K562 (cell line): ENCODE results near the gene TECPR1. TPM values are rescaled to one million over a fixed set of nuclear protein-coding genes. Genes with fewer than 3 reads are reported as not detected.

Experiments
- ATAC-seq: fragments of 200-7000 bp; cut with Tn5 transposase; 3 replicates; pipeline ENCODE4 v1.9.1; 2020; ENCODE audit warnings: moderate library complexity
- BruUV-seq: library from RNA; stranded (reverse); fragments of 400-500 nt; replicated peaks from 2 replicates; lab custom pipeline; 2021; lab: Mats Ljungman, UMichigan
- CTCF ChIA-PET: fragments of 300-600 bp; formaldehyde crosslinking; extraction: SDS; loops from one replicate; lab custom pipeline; 2021; ENCODE audit warnings: low intra/inter-chr PET ratio; lab: Yijun Ruan, JAX
- POLR2A ChIA-PET: fragments of 300-600, 350-650 bp; sonication (Branson Sonifier 250); formaldehyde crosslinking; extraction: SDS; loops from one replicate; lab custom pipeline; 2021; ENCODE audit warnings: antibody characterized with exemption, inconsistent platforms; lab: Yijun Ruan, JAX
- DNase-seq, 4 experiments: peaks; one replicate each; pipeline versions ENCODE4 v3.0.0 to v3.0.0-alpha.2; 2011 to 2018; ENCODE audit warnings: low spot score in 3 of 4, mixed read lengths in 3 of 4; ENCODE audit errors: extremely low read depth in 1 of 4
- FAIRE-seq: peaks from 2 replicates; lab custom pipeline; 2011; peaks lifted over from hg19 to GRCh38; lab: Jason Lieb, UNC
- H2AFZ ChIP-seq: 2 replicates; pipeline ENCODE4 v1.6.0; 2011; ENCODE audit warnings: low read depth, low read length, control low read depth, inconsistent platforms
- H3K27ac ChIP-seq: fragments of 200-600 bp; 3 replicates; pipeline ENCODE4 v1.8.0; 2011; ENCODE audit warnings: low read depth, mild to moderate bottlenecking, control low read depth, inconsistent platforms, low read length, moderate library complexity, mixed read lengths; ENCODE audit errors: extremely low read depth
- H3K27me3 ChIP-seq, 2 experiments: fragments of 300-600 bp in 1 of 2; 2 replicates in 1 of 2; 3 replicates in 1 of 2; pipeline versions ENCODE4 v1.6.0 to v1.8.0; 2011; ENCODE audit warnings: inconsistent platforms in 2 of 2, low read length in 2 of 2, mild to moderate bottlenecking in 1 of 2, mixed read lengths in 1 of 2, moderate library complexity in 1 of 2; ENCODE audit not compliant: control insufficient read depth in 2 of 2, insufficient read depth in 2 of 2
- H3K36me3 ChIP-seq: fragments of 300-600 bp; 3 replicates; pipeline ENCODE4 v1.8.0; 2011; ENCODE audit warnings: mild to moderate bottlenecking, low read length, inconsistent platforms; ENCODE audit not compliant: control insufficient read depth, insufficient read depth
- H3K4me1 ChIP-seq, 2 experiments: fragments of 200-600 bp in 1 of 2; replicated peaks in 1 of 2; 2 replicates in 1 of 2; 3 replicates in 1 of 2; pipeline versions ENCODE4 v1.5.1 to v1.8.0; 2011; ENCODE audit warnings: inconsistent platforms in 2 of 2, low read length in 2 of 2, mild to moderate bottlenecking in 1 of 2, mixed read lengths in 1 of 2, moderate library complexity in 1 of 2; ENCODE audit not compliant: control insufficient read depth in 2 of 2, insufficient read depth in 2 of 2
- H3K4me2 ChIP-seq: 2 replicates; pipeline ENCODE4 v1.6.1; 2011; ENCODE audit warnings: low read length, control low read depth, inconsistent platforms, mixed read lengths; ENCODE audit not compliant: insufficient read depth
- H3K4me3 ChIP-seq: fragments of 200-600 bp; sonication (generic), shearing (Covaris generic); 2 replicates; pipeline ENCODE4 v1.5.1; 2016; ENCODE audit warnings: control low read depth, inconsistent platforms
- H3K79me2 ChIP-seq: fragments of 200-600 bp; 3 replicates; pipeline ENCODE4 v1.8.0; 2011; ENCODE audit warnings: low read length, inconsistent platforms; ENCODE audit not compliant: control insufficient read depth, insufficient read depth
- H3K9ac ChIP-seq, 2 experiments: 2 replicates each; pipeline versions ENCODE4 v1.6.0 to v1.6.1; 2011; ENCODE audit warnings: low read depth in 2 of 2, low read length in 2 of 2, control low read depth in 1 of 2, inconsistent platforms in 1 of 2, mild to moderate bottlenecking in 1 of 2, mixed read lengths in 1 of 2; ENCODE audit not compliant: insufficient read depth in 1 of 2
- H3K9me1 ChIP-seq: one replicate; pipeline ENCODE4 v1.6.0; 2011; ENCODE audit warnings: inconsistent platforms, mild to moderate bottlenecking, low read length, moderate library complexity; ENCODE audit not compliant: control insufficient read depth, insufficient read depth
- H3K9me3 ChIP-seq: replicated peaks from 2 replicates; pipeline ENCODE4 v1.5.1; 2011; ENCODE audit warnings: low read depth, low read length, inconsistent platforms; ENCODE audit not compliant: control insufficient read depth, insufficient read depth
- H4K20me1 ChIP-seq: replicated peaks from 2 replicates; pipeline ENCODE4 v1.6.1; 2011; ENCODE audit warnings: low read length, inconsistent platforms, mixed read lengths; ENCODE audit not compliant: control insufficient read depth, insufficient read depth
- ARID2 ChIP-seq: fragments of 450-650 bp; IDR thresholded peaks from 2 replicates; pipeline ENCODE4 v1.6.1; 2017; ENCODE audit warnings: antibody characterized with exemption, mild to moderate bottlenecking
- COPS2 ChIP-seq: fragments of 450-650 bp; conservative IDR thresholded peaks from 2 replicates; pipeline ENCODE4 v1.6.1; 2016; ENCODE audit warnings: mild to moderate bottlenecking, moderate library complexity
- DPF2 ChIP-seq: fragments of 450-650 bp; IDR thresholded peaks from 2 replicates; pipeline ENCODE4 v1.6.1; 2016
- FOXO4 ChIP-seq: fragments of 450-650 bp; formaldehyde crosslinking; IDR thresholded peaks from 2 replicates; pipeline ENCODE4 v1.4.0; 2020; ENCODE audit warnings: mild to moderate bottlenecking, moderate library complexity
- HOXB6 ChIP-seq: fragments of 250-450 bp; sonication (Bioruptor Pico); IDR thresholded peaks from 2 replicates; pipeline ENCODE4 v1.5.1; 2022; ENCODE audit warnings: mild to moderate bottlenecking, borderline replicate concordance
- MED1 ChIP-seq: sonication (generic); formaldehyde crosslinking; IDR thresholded peaks from 2 replicates; pipeline ENCODE4 v1.8.1; 2023; ENCODE audit warnings: missing genetic modification reagents, borderline replicate concordance
- MYC ChIP-seq, 2 experiments: fragments of 250-450 bp in 1 of 2; sonication (Bioruptor Pico) in 1 of 2; IDR thresholded peaks; 2 replicates each; pipeline versions ENCODE4 v1.5.1 to v1.6.1; 2012 to 2021; ENCODE audit warnings: low read depth in 2 of 2, borderline replicate concordance in 1 of 2, improper control_type of control experiment in 1 of 2, low read length in 1 of 2, mild to moderate bottlenecking in 1 of 2, moderate library complexity in 1 of 2
- TRIM24 ChIP-seq, 2 experiments: fragments of 450-650 bp; IDR thresholded peaks; 2 replicates each; pipeline ENCODE4 v1.6.1; 2016
- UBTF ChIP-seq, 2 experiments: IDR thresholded peaks; 2 replicates each; pipeline ENCODE4 v1.6.1; 2012; ENCODE audit warnings: improper control_type of control experiment in 2 of 2, low read depth in 2 of 2, low read length in 2 of 2, borderline replicate concordance in 1 of 2
- ZBTB11 ChIP-seq, 3 experiments: fragments of 200-800 bp in 1 of 3; fragments of 250-450 bp in 1 of 3; fragments of 450-650 bp in 1 of 3; sonication (Bioruptor Pico) in 1 of 3; sonication (Bioruptor generic) in 1 of 3; formaldehyde crosslinking in 1 of 3; IDR thresholded peaks; 2 replicates each; pipeline versions ENCODE4 v1.6.1 to v1.8.0; 2016 to 2022; ENCODE audit warnings: mild to moderate bottlenecking in 2 of 3, missing genetic modification characterization in 2 of 3, missing compliant biosample characterization in 1 of 3, moderate library complexity in 1 of 3
- WGBS: fragments of 100-300 bp; shearing (Covaris generic); methylation state at CpG from one replicate; pipeline ENCODE4 v1.1.6; 2016; ENCODE audit warnings: low coverage, mixed read lengths; ENCODE audit not compliant: insufficient coverage; ENCODE audit errors: missing lambda C conversion rate; 5-methylcytosine and 5-hydroxymethylcytosine counted together
- in situ Hi-C: fragments of 300-500 bp; cut with MboI; formaldehyde crosslinking; loops from 4 replicates; pipeline ENCODE4 v1.15.0; 2018; ENCODE audit warnings: inconsistent platforms, mixed read lengths
- intact Hi-C: fragments of 100-400 bp; cut with micrococcal nuclease; formaldehyde crosslinking; loops from 2 replicates; pipeline ENCODE4 v1.14.2; 2022
- polyA plus RNA-seq, 8 experiments: library from polyadenylated mRNA; depleted of rRNA in 4 of 8; stranded (reverse) in 5 of 8; unstranded in 3 of 8; fragments of >200 nt; fragmentation: Nextera tagmentation in 2 of 8; fragmentation: Illumina TruSeq in 1 of 8; extraction: Ambion mirVana in 2 of 8; extraction: Trizol in 1 of 8; gene quantifications; 2 replicates each; pipeline versions ENCODE4 v1.2.1 to v1.2.3, GENCODE V29; 2011 to 2014; ENCODE audit warnings: inconsistent platforms in 1 of 8, missing spikeins in 1 of 8
- total RNA-seq, 7 experiments: library from RNA; depleted of rRNA in 6 of 7; stranded (reverse); fragments of >200 nt in 6 of 7; fragmentation: Illumina TruSeq in 2 of 7; extraction: Trizol in 2 of 7; gene quantifications; 2 replicates each; pipeline versions ENCODE4 v1.2.1 to v1.2.3, GENCODE V29; 2011 to 2021; ENCODE audit warnings: low replicate concordance in 1 of 7

Gene TECPR1
- total and polyA plus RNA-seq, 9 of the 15 experiments (the other 6 are each of a cell fraction or from before 2014, with no cell fraction given): 0.17 to 15.0 (median 2.2) TPM

GRCh38 chr7:98167653-98168052, 84.4 kb downstream of the TECPR1 start (continued):
- no peak for TF ChIP-seq FOXO4 (CRISPR knock-in tag)
- TF ChIP-seq HOXB6 (CRISPR knock-in tag): no peak

- no peak for DNase-seq
These were observed 85.4 kb downstream of the TECPR1 start for GRCh38 chr7:98166668-98166970.

More at GRCh38 chr7:98166668-98166970, 85.4 kb downstream of the TECPR1 start:
- TF ChIP-seq ARID2 (no peak), HOXB6 (CRISPR knock-in tag) (no peak), COPS2 (no peak), UBTF (IDR thresholded peaks at IDR 0.05; ENCODE audit: borderline replicate concordance in 1 of 2, low read depth in 2 of 2, low read length in 2 of 2) (no peak), ZBTB11 (CRISPR knock-in tag; IDR thresholded peaks at IDR 0.05) (no peak), TRIM24 (IDR thresholded peaks at IDR 0.05) (no peak), DPF2 (no peak), MED1 (CRISPR knock-in tag) (no peak), MYC (IDR thresholded peaks at IDR 0.05; ENCODE audit: low read depth, low read length) (no peak), MYC (CRISPR knock-in tag; IDR thresholded peaks at IDR 0.05; ENCODE audit: borderline replicate concordance, low read depth) (no peak)
- TF ChIP-seq, all 486 proteins: peak for 0
- no peaks in the 10 kb centered on the region for H3K79me2 ChIP-seq
- H4K20me1 ChIP-seq: peaks cover 18% of the 10 kb centered on the region; the same call in 1 of the 2 replicates
- FAIRE-seq: no peak
- in situ Hi-C loops (no loop called here), intact Hi-C loops (loop anchor here (1.0 to 5.0 kb wide), 3 partner anchors 60 to 145 kb away; partner anchors contain the start of gene LMTK2)
- H3K9ac ChIP-seq: no peak overlapping the region
- H3K4me3 ChIP-seq: no peak overlapping the region
- no peak overlapping the region for H2AFZ ChIP-seq
- ATAC-seq: 0 out of 3 replicates have a peak, but pooled peaks have one; percentile 11
- H3K9me3 ChIP-seq: no peaks in the 10 kb centered on the region
- H3K9me1 ChIP-seq: no peaks in the 10 kb centered on the region
- H3K4me1 ChIP-seq: peaks cover 0 to 12% of the 10 kb centered on the region in 2 experiments; a peak in 1 of 5 replicates
- no peaks in the 10 kb centered on the region for H3K27me3 ChIP-seq
- POLR2A ChIA-PET: interaction anchor here (0.7 to 5.2 kb wide), 2 partner anchors 144 to 294 kb away, joined by 3 to 37 read pairs; partner anchors contain the start of gene ASNS
- H3K36me3 ChIP-seq: peaks cover 3% of the 10 kb centered on the region; the same call in 2 of the 3 replicates
- WGBS: 12% methylated on average over 2 of the region's 2 CpGs
- CTCF ChIA-PET: interaction anchor here (0.6 to 6.7 kb wide), 2 partner anchors 145 to 151 kb away, joined by 3 to 94 read pairs; no protein-coding TSS in a partner anchor
- no peak overlapping the region for H3K27ac ChIP-seq
- no peak overlapping the region for H3K4me2 ChIP-seq
- no TSS peak for BruUV-seq
